CD4-positive, alpha-beta memory T cell (primary cell): ENCODE data around the gene CFAP74. TPM values are rescaled to one million over a fixed set of nuclear protein-coding genes. Genes with fewer than 3 reads are reported as not detected.
A peak's percentile ranks its signal among the peaks of the same experiment; 100 is the strongest.

Source experiments
- CTCF ChIA-PET: fragments of 350-600 bp; sonication (Branson Sonifier 250); formaldehyde crosslinking; loops from one replicate; lab custom pipeline; 2021; ENCODE audit warnings: inconsistent platforms; ENCODE audit not compliant: partially characterized antibody; lab: Charles Lee
- POLR2A ChIA-PET: fragments of 350-600 bp; sonication (Branson Sonifier 250); formaldehyde crosslinking; loops from one replicate; lab custom pipeline; 2021; ENCODE audit not compliant: partially characterized antibody; lab: Charles Lee
- DNase-seq, 5 donors: peaks; one replicate each; pipeline versions ENCODE4 v3.0.0 to v3.0.0-alpha.2; 2020 to 2022; ENCODE audit warnings: mixed read lengths in 1 of 5
- H3K27ac ChIP-seq: one replicate; pipeline ENCODE4 v1.7.0; 2013; ENCODE audit warnings: low read depth, low read length
- H3K27me3 ChIP-seq: 2 replicates; pipeline ENCODE4 v1.7.0; 2013; ENCODE audit warnings: mild to moderate bottlenecking, low read length, moderate library complexity; ENCODE audit not compliant: insufficient read depth
- H3K36me3 ChIP-seq: 2 replicates; pipeline ENCODE4 v1.7.0; 2013; ENCODE audit warnings: mild to moderate bottlenecking, low read length, moderate library complexity; ENCODE audit not compliant: insufficient read depth
- H3K4me1 ChIP-seq: 2 replicates; pipeline ENCODE4 v1.7.0; 2013; ENCODE audit warnings: mild to moderate bottlenecking, low read length, moderate library complexity; ENCODE audit not compliant: insufficient read depth
- H3K4me3 ChIP-seq, 2 donors: one replicate each; pipeline ENCODE4 v1.7.0; 2013; ENCODE audit warnings: low read length in 2 of 2, mild to moderate bottlenecking in 1 of 2
- H3K9me3 ChIP-seq, 2 donors: one replicate each; pipeline ENCODE4 v1.7.0; 2013; ENCODE audit warnings: low read length in 2 of 2, control low read depth in 1 of 2; ENCODE audit not compliant: control insufficient read depth in 1 of 2
- H3K27ac Mint-ChIP-seq, 7 donors: one replicate each; pipeline ENCODE4 v1.8.0; 2020 to 2021; ENCODE audit warnings: mixed read lengths in 7 of 7, mild to moderate bottlenecking in 6 of 7, inconsistent platforms in 3 of 7, moderate library complexity in 3 of 7
- H3K27me3 Mint-ChIP-seq, 2 donors: one replicate each; pipeline ENCODE4 v1.8.0; 2020 to 2021; ENCODE audit warnings: mixed read lengths in 2 of 2
- H3K36me3 Mint-ChIP-seq, 2 donors: one replicate each; pipeline ENCODE4 v1.8.0; 2020 to 2021; ENCODE audit warnings: mixed read lengths in 2 of 2, inconsistent platforms in 1 of 2, mild to moderate bottlenecking in 1 of 2
- H3K4me1 Mint-ChIP-seq, 4 donors: one replicate each; pipeline ENCODE4 v1.8.0; 2020 to 2021; ENCODE audit warnings: mixed read lengths in 4 of 4, mild to moderate bottlenecking in 1 of 4
- H3K4me3 Mint-ChIP-seq, 8 donors: one replicate each; pipeline ENCODE4 v1.8.0; 2020 to 2021; ENCODE audit warnings: mixed read lengths in 8 of 8, mild to moderate bottlenecking in 7 of 8, moderate library complexity in 6 of 8, inconsistent platforms in 3 of 8
- H3K9me3 Mint-ChIP-seq, 8 donors: one replicate each; pipeline ENCODE4 v1.8.0; 2020 to 2021; ENCODE audit warnings: mixed read lengths in 8 of 8, mild to moderate bottlenecking in 5 of 8, inconsistent platforms in 3 of 8, moderate library complexity in 1 of 8
- intact Hi-C: fragments of 100-400 bp; cut with micrococcal nuclease; formaldehyde crosslinking; loops from one replicate; pipeline ENCODE4 v1.15.1; 2023
- polyA plus RNA-seq, 2 donors: library from polyadenylated mRNA; unstranded; fragments of 300-500 nt; fragmentation: Illumina TruSeq; gene quantifications; one replicate each; pipeline ENCODE4 v1.2.3, GENCODE V29; 2021
- total RNA-seq, 2 experiments: library from RNA; stranded (reverse); gene quantifications; one replicate each; pipeline ENCODE4 v1.2.3, GENCODE V29; 2021

CFAP74 gene
- total and polyA plus RNA-seq, 4 experiments from 2014 or later, result not detected

DNA sequence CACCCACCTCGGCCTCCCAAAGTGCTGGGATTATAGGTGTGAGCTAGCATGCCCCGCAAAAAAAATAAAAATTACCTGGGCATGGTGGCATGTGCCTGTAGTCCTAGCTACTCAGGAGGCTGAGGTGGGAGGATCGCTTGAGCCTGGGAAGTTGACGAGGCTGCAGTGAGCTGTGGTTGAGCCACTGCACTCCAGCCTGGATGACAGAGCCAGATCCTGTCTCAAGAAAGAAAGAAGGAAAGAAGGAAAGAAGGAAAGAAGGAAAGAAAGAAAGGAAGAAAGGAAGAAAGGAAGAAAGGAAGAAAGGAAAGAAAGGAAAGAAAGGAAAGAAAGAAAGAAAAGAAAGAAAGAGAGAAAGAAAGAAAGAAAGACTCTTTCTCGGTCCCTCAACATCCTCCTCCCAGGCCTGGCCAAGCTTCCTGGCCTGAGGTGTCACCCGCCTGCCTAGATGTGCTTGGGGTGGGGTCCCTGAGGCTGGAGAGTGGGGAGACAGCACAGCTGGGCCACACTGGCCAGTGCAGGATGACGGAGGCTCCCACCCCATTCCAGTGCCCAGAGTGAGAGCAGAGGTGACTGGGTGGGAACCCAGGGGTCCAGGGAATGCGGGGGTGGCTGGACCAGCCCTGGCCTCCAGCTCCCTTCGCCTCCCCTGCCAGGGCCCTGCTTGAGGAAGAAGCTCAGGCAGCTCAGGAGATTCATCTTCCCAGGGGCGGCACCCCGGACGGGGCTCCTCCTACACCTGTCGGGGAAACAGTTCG lies 102.5 kb downstream of the CFAP74 start:
- intact Hi-C loops, result no loop called here
- Mint-ChIP-seq H3K9me3 (no peaks in the 10 kb centered on the region), H3K4me3 (no peak overlapping the region), H3K4me1 (peaks cover 2 to 4% (median 3%) of the 10 kb centered on the region in 4 donors), H3K27ac (no peak overlapping the region), H3K27me3 (no peaks in the 10 kb centered on the region), H3K36me3 (no peaks in the 10 kb centered on the region)
- Histone ChIP-seq H3K4me3 (no peak overlapping the region), H3K9me3 (no peaks in the 10 kb centered on the region), H3K27me3 (no peaks in the 10 kb centered on the region), H3K4me1 (peaks cover under 1% of the 10 kb centered on the region), H3K27ac (no peak overlapping the region), H3K36me3 (no peaks in the 10 kb centered on the region)
- CTCF ChIA-PET, result no interaction called here
- DNase-seq, result no peak
- POLR2A ChIA-PET, result interaction anchor here (1.5 kb wide), 1 partner anchor 9 kb away, joined by 4 read pairs; no protein-coding TSS in a partner anchor

DNA sequence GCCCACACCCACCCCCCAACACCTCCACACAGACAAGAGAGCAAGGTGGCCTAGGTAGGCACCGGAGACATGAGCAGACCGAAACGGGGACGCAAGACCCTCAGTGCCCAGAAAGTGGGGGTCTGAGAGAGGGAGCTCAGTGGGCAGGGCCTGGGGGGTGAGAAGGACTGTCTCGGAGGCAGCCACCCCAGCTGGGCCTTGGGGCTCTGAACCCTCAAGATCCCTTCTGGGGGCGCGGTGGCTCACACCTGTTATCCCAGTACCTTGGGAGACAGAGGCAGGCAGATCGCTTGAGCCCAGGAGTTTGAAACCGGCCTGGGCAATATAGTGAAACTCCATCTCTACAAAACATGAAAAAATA lies 103.6 kb downstream of the CFAP74 start:
- H3K9me3 Mint-ChIP-seq, result no peaks in the 10 kb centered on the region
- no peaks in the 10 kb centered on the region for H3K9me3 ChIP-seq
- H3K27me3 ChIP-seq, result no peaks in the 10 kb centered on the region
- H3K4me1 Mint-ChIP-seq, result peaks cover 2 to 7% (median 5%) of the 10 kb centered on the region in 4 donors
- H3K27me3 Mint-ChIP-seq, result peaks cover 0 to 2% of the 10 kb centered on the region in 2 donors
- ChIA-PET CTCF (no interaction called here), POLR2A (interaction anchor here (0.8 to 2.9 kb wide), 2 partner anchors 9 to 11 kb away, joined by 3 to 16 read pairs; no protein-coding TSS in a partner anchor)
- no peaks in the 10 kb centered on the region for H3K36me3 ChIP-seq
- H3K27ac ChIP-seq, result no peak overlapping the region
- intact Hi-C loops, result no loop called here
- H3K4me3 Mint-ChIP-seq, result no peak overlapping the region
- H3K27ac Mint-ChIP-seq, result no peak overlapping the region
- DNase-seq, result no peak
- no peaks in the 10 kb centered on the region for H3K36me3 Mint-ChIP-seq
- H3K4me3 ChIP-seq, result no peak overlapping the region
- H3K4me1 ChIP-seq, result peaks cover 6% of the 10 kb centered on the region

DNA sequence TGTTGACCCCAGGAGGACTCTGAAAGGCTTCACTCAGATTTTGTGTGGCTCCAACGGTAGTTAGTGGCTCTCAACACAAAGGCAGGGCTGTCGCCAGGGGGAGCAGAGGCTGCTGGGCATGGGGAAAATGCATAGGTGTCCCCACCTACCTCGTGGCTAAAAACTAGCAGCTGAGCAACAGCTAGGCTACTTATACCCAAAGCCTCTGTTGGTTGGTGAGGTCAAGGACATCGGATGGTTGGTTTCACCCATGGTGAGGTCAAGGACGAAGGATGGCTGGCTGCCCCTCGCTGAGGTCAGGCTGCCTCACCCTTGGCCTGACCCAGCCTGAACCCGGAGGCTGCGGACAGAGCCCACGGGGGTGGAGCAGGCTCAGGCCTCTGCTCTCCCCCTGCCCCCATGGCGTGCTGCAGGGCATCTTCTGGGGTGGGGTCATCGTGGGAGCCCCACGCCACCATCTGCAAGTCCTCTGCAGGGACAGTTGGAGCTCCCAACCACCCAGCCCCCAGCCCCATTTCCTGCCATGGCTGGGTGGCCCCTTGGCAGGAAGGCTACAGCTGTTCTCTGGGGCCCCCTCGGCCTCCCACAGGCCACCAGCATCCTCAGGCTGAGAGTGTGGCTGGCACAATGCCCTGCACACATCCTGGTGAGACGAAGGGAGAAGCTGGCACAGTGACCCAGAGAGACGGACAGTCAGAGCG lies 104.2 kb downstream of the CFAP74 start:
- H3K36me3 ChIP-seq, result no peaks in the 10 kb centered on the region
- H3K27me3 ChIP-seq, result no peaks in the 10 kb centered on the region
- no peak overlapping the region for H3K27ac ChIP-seq
- no peaks in the 10 kb centered on the region for H3K36me3 Mint-ChIP-seq
- peaks cover 0 to 4% of the 10 kb centered on the region in 2 donors for H3K27me3 Mint-ChIP-seq
- POLR2A ChIA-PET, result interaction anchor here (0.8 to 2.9 kb wide), 2 partner anchors 10 to 11 kb away, joined by 3 to 16 read pairs; no protein-coding TSS in a partner anchor
- H3K4me3 Mint-ChIP-seq, result no peak overlapping the region
- H3K9me3 Mint-ChIP-seq, result no peaks in the 10 kb centered on the region
- CTCF ChIA-PET, result interaction anchor here (1.0 to 6.4 kb wide), 2 partner anchors 7 to 16 kb away, joined by 4 to 58 read pairs; no protein-coding TSS in a partner anchor
- H3K9me3 ChIP-seq, result no peaks in the 10 kb centered on the region
- no peak for DNase-seq
- H3K4me1 ChIP-seq, result peaks cover 11% of the 10 kb centered on the region
- peaks cover 2 to 13% (median 10%) of the 10 kb centered on the region in 4 donors for H3K4me1 Mint-ChIP-seq
- intact Hi-C loops, result no loop called here
- no peak overlapping the region for H3K27ac Mint-ChIP-seq
- H3K4me3 ChIP-seq, result no peak overlapping the region

DNA sequence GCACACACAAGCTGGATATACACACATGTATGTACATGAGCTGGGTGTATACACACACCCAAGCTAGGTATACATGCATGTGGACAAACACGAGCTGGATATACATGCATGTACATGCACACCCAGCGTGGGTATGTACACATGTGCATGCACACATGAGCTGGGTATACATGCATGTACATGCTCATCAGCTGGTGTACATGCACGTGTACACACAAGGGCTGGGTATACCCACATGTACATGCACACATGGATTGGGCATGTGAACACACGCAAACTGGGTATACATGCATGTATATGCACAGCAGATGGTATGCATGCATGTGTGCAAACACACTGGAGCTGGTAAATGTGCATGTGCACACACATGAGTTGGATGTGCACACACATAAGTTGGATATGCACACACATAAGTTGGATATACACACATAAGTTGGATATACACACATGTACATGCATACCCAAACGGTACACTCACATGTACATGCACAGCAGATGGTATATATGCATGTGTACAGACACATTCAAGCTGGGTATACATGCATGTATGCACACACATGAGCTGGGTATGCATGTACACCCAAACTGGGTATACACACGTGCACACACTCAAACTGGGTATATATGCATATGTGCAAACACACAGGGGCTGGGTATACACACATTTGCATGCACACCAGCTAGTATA lies 105.2 kb downstream of the CFAP74 start:
- Histone ChIP-seq H3K27ac (no peak overlapping the region), H3K4me1 (peaks cover 16% of the 10 kb centered on the region), H3K27me3 (no peaks in the 10 kb centered on the region), H3K4me3 (no peak overlapping the region), H3K36me3 (no peaks in the 10 kb centered on the region), H3K9me3 (no peaks in the 10 kb centered on the region)
- intact Hi-C loops, result no loop called here
- POLR2A ChIA-PET, result interaction anchor here (0.7 to 2.9 kb wide), 3 partner anchors 11 to 41 kb away, joined by 3 to 16 read pairs (median 3); no protein-coding TSS in a partner anchor
- peaks cover 2 to 19% (median 15%) of the 10 kb centered on the region in 4 donors for H3K4me1 Mint-ChIP-seq
- H3K36me3 Mint-ChIP-seq, result no peaks in the 10 kb centered on the region
- no peaks in the 10 kb centered on the region for H3K9me3 Mint-ChIP-seq
- no peak overlapping the region for H3K4me3 Mint-ChIP-seq
- DNase-seq, result no peak
- H3K27ac Mint-ChIP-seq, result peak overlapping the region in 1 of 7 donors; percentile 40
- CTCF ChIA-PET, result interaction anchor here (0.9 to 6.4 kb wide), 3 partner anchors 8 to 40 kb away, joined by 3 to 58 read pairs (median 4); no protein-coding TSS in a partner anchor
- peaks cover 0 to 4% of the 10 kb centered on the region in 2 donors for H3K27me3 Mint-ChIP-seq

DNA sequence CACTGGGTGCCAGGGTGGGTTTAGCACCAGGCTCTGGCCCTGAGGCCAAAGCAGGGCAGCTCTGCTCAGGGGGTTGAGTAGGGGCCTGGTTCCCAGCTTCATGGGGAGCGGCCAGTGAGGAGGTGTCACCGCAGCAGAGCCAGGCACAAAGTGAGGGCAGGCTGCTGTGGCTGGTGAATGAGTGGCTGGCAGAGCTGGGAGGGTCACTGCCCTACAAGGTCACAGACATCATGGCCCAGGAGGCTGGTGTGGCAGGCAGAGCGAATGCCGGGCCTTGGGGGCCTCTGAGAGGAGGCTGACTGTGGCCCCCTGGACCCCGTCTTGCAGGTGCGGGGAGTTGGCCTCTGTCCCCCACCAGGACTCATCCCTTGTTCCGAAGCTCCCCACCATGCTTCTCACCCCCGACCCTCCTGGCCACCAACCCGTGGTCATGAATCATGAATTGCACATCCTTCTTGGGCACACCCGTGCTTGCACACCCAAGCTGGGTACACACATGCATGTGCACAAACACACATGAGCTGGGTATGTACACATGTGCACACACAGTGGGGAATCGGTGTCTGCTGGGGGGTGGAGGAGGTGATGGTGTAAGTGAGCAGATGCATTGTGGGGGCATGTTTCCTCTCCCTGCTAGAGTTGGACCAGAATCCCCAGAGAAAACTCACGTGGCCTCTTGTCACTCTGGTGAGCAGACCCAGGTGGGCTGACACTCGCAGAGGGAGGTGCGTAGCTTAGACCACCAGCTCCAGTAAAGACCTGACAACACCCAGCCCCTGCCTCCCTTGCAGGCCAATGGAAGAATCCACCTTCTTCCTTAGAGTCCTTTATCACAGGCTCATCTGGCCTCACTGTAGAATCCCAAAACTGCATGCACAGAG lies 107.9 kb downstream of the CFAP74 start:
- H3K36me3 ChIP-seq, result no peaks in the 10 kb centered on the region
- CTCF ChIA-PET, result interaction anchor here (6.4 kb wide), 1 partner anchor 11 kb away, joined by 58 read pairs; no protein-coding TSS in a partner anchor
- H3K9me3 Mint-ChIP-seq, result no peaks in the 10 kb centered on the region
- no peak overlapping the region for H3K4me3 ChIP-seq
- POLR2A ChIA-PET, result interaction anchor here (0.6 to 2.1 kb wide), 5 partner anchors 10 to 149 kb away, joined by 3 to 7 read pairs (median 4); no protein-coding TSS in a partner anchor
- peaks cover 10 to 36% (median 24%) of the 10 kb centered on the region in 4 donors for H3K4me1 Mint-ChIP-seq
- peaks cover 0 to 6% of the 10 kb centered on the region in 2 donors for H3K36me3 Mint-ChIP-seq
- H3K9me3 ChIP-seq, result no peaks in the 10 kb centered on the region
- peaks cover 27% of the 10 kb centered on the region for H3K4me1 ChIP-seq
- H3K27ac ChIP-seq, result no peak overlapping the region
- peaks cover 0 to 4% of the 10 kb centered on the region in 2 donors for H3K27me3 Mint-ChIP-seq
- DNase-seq, result no peak
- H3K27me3 ChIP-seq, result no peaks in the 10 kb centered on the region
- peak overlapping the region in 1 of 8 donors; percentile 15 for H3K4me3 Mint-ChIP-seq
- peak overlapping the region in 3 of 7 donors; percentile 46 to 93 (median 61) for H3K27ac Mint-ChIP-seq
- intact Hi-C loops, result no loop called here

DNA sequence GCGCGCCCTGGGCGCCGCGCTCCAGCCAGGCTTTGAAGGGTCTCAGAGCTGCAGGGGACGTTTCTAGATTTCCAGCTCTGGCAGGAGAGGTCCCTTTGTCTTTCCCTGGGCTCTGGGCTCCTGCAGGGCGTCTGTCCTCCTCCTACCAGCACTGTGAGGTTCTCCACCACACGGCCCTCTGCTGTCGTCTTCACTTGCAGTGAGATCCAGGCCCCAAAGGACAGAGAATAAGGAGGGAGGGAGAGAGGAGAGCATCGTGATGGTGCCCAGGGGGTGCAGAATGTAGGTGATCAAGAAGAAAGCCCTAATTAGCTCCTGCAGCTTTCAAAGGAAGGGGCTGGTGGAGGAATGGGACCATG lies 108.5 kb downstream of the CFAP74 start:
- H3K4me1 ChIP-seq, result peaks cover 27% of the 10 kb centered on the region
- no peaks in the 10 kb centered on the region for H3K27me3 ChIP-seq
- ChIA-PET CTCF (interaction anchor here (6.4 kb wide), 1 partner anchor 12 kb away, joined by 58 read pairs; no protein-coding TSS in a partner anchor), POLR2A (interaction anchor here (1.0 to 2.1 kb wide), 3 partner anchors 11 to 149 kb away, joined by 3 to 7 read pairs (median 4); no protein-coding TSS in a partner anchor)
- no peaks in the 10 kb centered on the region for H3K9me3 ChIP-seq
- Mint-ChIP-seq H3K4me3 (peak overlapping the region in 7 of 8 donors; percentile 57 to 79 (median 63)), H3K27me3 (peaks cover 0 to 4% of the 10 kb centered on the region in 2 donors), H3K4me1 (peaks cover 10 to 36% (median 24%) of the 10 kb centered on the region in 4 donors), H3K9me3 (no peaks in the 10 kb centered on the region), H3K36me3 (peaks cover 0 to 6% of the 10 kb centered on the region in 2 donors), H3K27ac (peak overlapping the region in 6 of 7 donors; percentile 59 to 93 (median 84))
- no peak for DNase-seq
- intact Hi-C loops, result no loop called here
- H3K36me3 ChIP-seq, result no peaks in the 10 kb centered on the region
- no peak overlapping the region for H3K27ac ChIP-seq
- no peak overlapping the region for H3K4me3 ChIP-seq
